Measurements from ENCODE around the gene MRPS26. TPM values are rescaled to one million over a fixed set of nuclear protein-coding genes. Genes with fewer than 3 reads are reported as not detected.
"Not testable (repeated sequence)": the region's sequence is repeated elsewhere in the genome, so short reads cannot be mapped to it uniquely, and the experiment has no call there.

MRPS26 gene
- total RNA-seq, 1 donor from 2014 or later, result 27.3 TPM

DNA sequence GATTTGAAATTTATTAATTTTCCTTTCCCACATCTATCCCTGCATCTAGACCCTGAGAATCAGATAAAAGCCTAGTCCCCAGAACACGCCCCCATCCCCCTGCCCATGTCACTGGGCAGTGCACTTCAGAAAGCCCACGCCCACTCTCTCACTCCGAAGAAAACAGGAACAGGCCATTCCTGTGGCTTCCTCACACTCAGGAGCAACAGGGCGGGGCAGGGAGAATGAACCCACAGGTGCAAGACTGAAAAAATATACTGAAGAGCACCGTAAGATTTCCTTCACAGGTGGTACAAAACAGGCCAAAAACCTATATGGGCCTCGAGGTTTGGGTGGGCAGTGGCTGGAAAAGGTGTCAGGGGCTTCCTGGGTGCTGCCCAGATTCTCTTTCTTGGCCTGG, 29.0 kb downstream of the MRPS26 start:
- no peak for TF ChIP-seq EZH2 (IDR thresholded peaks at IDR 0.05; ENCODE audit: insufficient read depth, low read length)
- no peak for TF ChIP-seq CTCF (IDR thresholded peaks at IDR 0.05; ENCODE audit: insufficient read depth, low read depth, low read length)
- no peak overlapping the region for H3K4me3 ChIP-seq (ENCODE audit: insufficient read depth, low read depth, low read length)
- no peaks in the 10 kb centered on the region for H3K9me3 ChIP-seq (ENCODE audit: insufficient read depth, low read depth, low read length)
- Mint-ChIP-seq H3K27me3 (ENCODE audit: low read depth, unreplicated experiment) (peaks cover 28% of the 10 kb centered on the region), H3K9me3 (ENCODE audit: unreplicated experiment) (no peaks in the 10 kb centered on the region), H3K36me3 (ENCODE audit: low read depth, unreplicated experiment) (no peaks in the 10 kb centered on the region), H3K4me3 (ENCODE audit: unreplicated experiment) (no peak overlapping the region), H3K27ac (ENCODE audit: unreplicated experiment) (peak overlapping the region; percentile 23), H3K4me1 (ENCODE audit: low read depth, unreplicated experiment) (peaks cover 3% of the 10 kb centered on the region)
- H3K9ac ChIP-seq (ENCODE audit: low read length), result no peak overlapping the region
- FAIRE-seq (no peak), DNase-seq (ENCODE audit: low read depth) (no peak)
- peaks cover 25% of the 10 kb centered on the region for H3K27me3 ChIP-seq (ENCODE audit: insufficient read depth, low read length)
- no peaks in the 10 kb centered on the region for H3K36me3 ChIP-seq (ENCODE audit: insufficient read depth, low read length)
- H3K27ac ChIP-seq (ENCODE audit: low read depth, low read length), result no peak overlapping the region
- no peak overlapping the region for H3K4me2 ChIP-seq (ENCODE audit: low read length)
- no peaks in the 10 kb centered on the region for H4K20me1 ChIP-seq (ENCODE audit: insufficient read depth, low read length)
- H2AFZ ChIP-seq (ENCODE audit: low read depth, low read length), result no peak overlapping the region
- H3K4me1 ChIP-seq (ENCODE audit: insufficient read depth, low read length), result no peaks in the 10 kb centered on the region
- H3K79me2 ChIP-seq (ENCODE audit: insufficient read depth, low read length), result no peaks in the 10 kb centered on the region

DNA sequence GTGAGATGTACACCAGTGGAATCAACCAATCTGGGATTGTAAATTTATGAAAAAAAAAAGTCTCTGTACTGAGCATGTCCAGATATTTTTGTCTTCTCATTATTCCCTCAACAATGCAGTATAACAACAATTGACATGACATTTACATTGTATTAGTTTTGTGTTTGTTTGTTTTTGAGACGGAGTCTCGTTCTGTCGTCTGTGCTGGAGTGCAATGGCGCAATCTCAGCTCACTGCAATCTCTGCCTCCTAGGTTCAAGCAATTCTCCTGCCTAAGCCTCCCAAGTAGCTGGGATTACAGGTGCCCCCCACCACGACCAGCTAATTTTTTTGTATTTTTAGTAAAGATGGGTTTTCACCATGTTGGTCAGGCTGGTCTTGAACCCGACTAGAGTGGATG, 29.5 kb downstream of the MRPS26 start:
- not testable (repeated sequence) for H3K4me3 ChIP-seq (ENCODE audit: insufficient read depth, low read depth, low read length); H3K79me2 ChIP-seq (ENCODE audit: insufficient read depth, low read length); H3K4me1 Mint-ChIP-seq (ENCODE audit: low read depth, unreplicated experiment); H3K4me2 ChIP-seq (ENCODE audit: low read length); H3K36me3 ChIP-seq (ENCODE audit: insufficient read depth, low read length); H3K9ac ChIP-seq (ENCODE audit: low read length); H3K9me3 ChIP-seq (ENCODE audit: insufficient read depth, low read depth, low read length); DNase-seq (ENCODE audit: low read depth); H4K20me1 ChIP-seq (ENCODE audit: insufficient read depth, low read length); H3K4me3 Mint-ChIP-seq (ENCODE audit: unreplicated experiment); H3K4me1 ChIP-seq (ENCODE audit: insufficient read depth, low read length); FAIRE-seq; H3K27ac ChIP-seq (ENCODE audit: low read depth, low read length); H3K27ac Mint-ChIP-seq (ENCODE audit: unreplicated experiment); H2AFZ ChIP-seq (ENCODE audit: low read depth, low read length); H3K36me3 Mint-ChIP-seq (ENCODE audit: low read depth, unreplicated experiment); H3K9me3 Mint-ChIP-seq (ENCODE audit: unreplicated experiment)
- peaks cover 28% of the 10 kb centered on the region for H3K27me3 Mint-ChIP-seq (ENCODE audit: low read depth, unreplicated experiment)
- H3K27me3 ChIP-seq (ENCODE audit: insufficient read depth, low read length), result peaks cover 25% of the 10 kb centered on the region

- no peak overlapping the region for H3K4me2 ChIP-seq (ENCODE audit: low read length)
- no peaks in the 10 kb centered on the region for H3K4me1 ChIP-seq (ENCODE audit: insufficient read depth, low read length)
- no peaks in the 10 kb centered on the region for H4K20me1 ChIP-seq (ENCODE audit: insufficient read depth, low read length)
- TF ChIP-seq CTCF (IDR thresholded peaks at IDR 0.05; ENCODE audit: insufficient read depth, low read depth, low read length), result no peak
- no peak for TF ChIP-seq EZH2 (IDR thresholded peaks at IDR 0.05; ENCODE audit: insufficient read depth, low read length)
- H3K4me3 Mint-ChIP-seq (ENCODE audit: unreplicated experiment), result no peak overlapping the region
- no peak overlapping the region for H3K4me3 ChIP-seq (ENCODE audit: insufficient read depth, low read depth, low read length)
- H3K4me1 Mint-ChIP-seq (ENCODE audit: low read depth, unreplicated experiment), result peaks cover 3% of the 10 kb centered on the region
- no peaks in the 10 kb centered on the region for H3K36me3 ChIP-seq (ENCODE audit: insufficient read depth, low read length)
- no peaks in the 10 kb centered on the region for H3K9me3 ChIP-seq (ENCODE audit: insufficient read depth, low read depth, low read length)
- H3K36me3 Mint-ChIP-seq (ENCODE audit: low read depth, unreplicated experiment), result no peaks in the 10 kb centered on the region
- H3K27me3 ChIP-seq (ENCODE audit: insufficient read depth, low read length), result peaks cover 37% of the 10 kb centered on the region
- H2AFZ ChIP-seq (ENCODE audit: low read depth, low read length), result no peak overlapping the region
- H3K9me3 Mint-ChIP-seq (ENCODE audit: unreplicated experiment), result no peaks in the 10 kb centered on the region
- no peaks in the 10 kb centered on the region for H3K79me2 ChIP-seq (ENCODE audit: insufficient read depth, low read length)
- no peak overlapping the region for H3K27ac ChIP-seq (ENCODE audit: low read depth, low read length)
- H3K27me3 Mint-ChIP-seq (ENCODE audit: low read depth, unreplicated experiment), result peaks cover 30% of the 10 kb centered on the region
- no peak overlapping the region for H3K27ac Mint-ChIP-seq (ENCODE audit: unreplicated experiment)
- no peak overlapping the region for H3K9ac ChIP-seq (ENCODE audit: low read length)
- no peak for DNase-seq (ENCODE audit: low read depth)
- no peak for FAIRE-seq
Measured at GRCh38 chr20:3077618-3078134, 31.8 kb downstream of the MRPS26 start.
